Neutrophil (primary cell): Measurements from ENCODE around the gene HOXB9.

Source experiments
- H3K27ac ChIP-seq: fragments of 200-600 bp; sonication (generic); 2 replicates; pipeline ENCODE4 v1.5.1; 2016; ENCODE audit warnings: mild to moderate bottlenecking, moderate library complexity
- H3K27me3 ChIP-seq: fragments of 200-600 bp; sonication (generic); 2 replicates; pipeline ENCODE4 v1.6.0; 2016; ENCODE audit warnings: mild to moderate bottlenecking
- H3K36me3 ChIP-seq: fragments of 200-600 bp; sonication (generic); 2 replicates; pipeline ENCODE4 v1.5.1; 2017
- H3K4me1 ChIP-seq, 2 experiments: fragments of 200-600 bp in 1 of 2; sonication (generic) in 1 of 2; 1 replicate in 1 of 2; 2 replicates in 1 of 2; pipeline versions ENCODE4 v1.5.1 to v1.6.1; 2013 to 2016; ENCODE audit warnings: low read depth in 1 of 2, low read length in 1 of 2, mild to moderate bottlenecking in 1 of 2, moderate library complexity in 1 of 2; ENCODE audit not compliant: control insufficient read depth in 1 of 2, insufficient read depth in 1 of 2
- H3K4me3 ChIP-seq, 2 experiments: fragments of 200-600 bp in 1 of 2; sonication (generic) in 1 of 2; 1 replicate in 1 of 2; 2 replicates in 1 of 2; pipeline ENCODE4 v1.5.1; 2013 to 2016; ENCODE audit warnings: low read depth in 1 of 2, low read length in 1 of 2, mild to moderate bottlenecking in 1 of 2, moderate library complexity in 1 of 2
- H3K9me3 ChIP-seq: fragments of 200-600 bp; sonication (generic); 2 replicates; pipeline ENCODE4 v1.5.1; 2016
- TF ChIP-seq, protein P1 (sequence below): fragments of 200-600 bp; sonication (generic); IDR thresholded peaks from 2 replicates; pipeline ENCODE4 v1.5.1; 2016; ENCODE audit warnings: antibody characterized with exemption

Gene HOXB9

DNA sequence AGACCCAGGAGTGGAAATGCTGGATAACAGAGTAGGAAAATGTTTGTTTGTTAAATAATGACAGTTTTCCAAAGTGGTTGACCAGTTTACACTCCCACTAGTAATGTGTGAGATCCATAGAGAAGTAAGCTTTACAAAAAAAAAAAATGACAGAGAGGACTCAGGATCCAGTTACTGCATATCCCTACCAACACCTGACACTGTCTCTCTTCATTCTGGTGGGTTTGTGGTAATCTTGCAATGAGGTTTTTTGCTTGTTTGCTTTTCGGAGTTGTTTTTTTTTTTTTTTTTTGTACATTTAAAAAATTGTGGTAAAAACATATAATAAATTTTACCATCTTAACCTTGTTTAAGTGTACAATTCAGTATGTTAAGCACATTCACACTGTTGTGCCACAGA lies 23.6 kb upstream of the HOXB9 start:
- peaks cover 92% of the 10 kb centered on the region for H3K27me3 ChIP-seq
- H3K36me3 ChIP-seq = no peaks in the 10 kb centered on the region
- H3K4me1 ChIP-seq = peaks cover 0 to 7% of the 10 kb centered on the region in 2 experiments
- TF ChIP-seq, protein P1, sequence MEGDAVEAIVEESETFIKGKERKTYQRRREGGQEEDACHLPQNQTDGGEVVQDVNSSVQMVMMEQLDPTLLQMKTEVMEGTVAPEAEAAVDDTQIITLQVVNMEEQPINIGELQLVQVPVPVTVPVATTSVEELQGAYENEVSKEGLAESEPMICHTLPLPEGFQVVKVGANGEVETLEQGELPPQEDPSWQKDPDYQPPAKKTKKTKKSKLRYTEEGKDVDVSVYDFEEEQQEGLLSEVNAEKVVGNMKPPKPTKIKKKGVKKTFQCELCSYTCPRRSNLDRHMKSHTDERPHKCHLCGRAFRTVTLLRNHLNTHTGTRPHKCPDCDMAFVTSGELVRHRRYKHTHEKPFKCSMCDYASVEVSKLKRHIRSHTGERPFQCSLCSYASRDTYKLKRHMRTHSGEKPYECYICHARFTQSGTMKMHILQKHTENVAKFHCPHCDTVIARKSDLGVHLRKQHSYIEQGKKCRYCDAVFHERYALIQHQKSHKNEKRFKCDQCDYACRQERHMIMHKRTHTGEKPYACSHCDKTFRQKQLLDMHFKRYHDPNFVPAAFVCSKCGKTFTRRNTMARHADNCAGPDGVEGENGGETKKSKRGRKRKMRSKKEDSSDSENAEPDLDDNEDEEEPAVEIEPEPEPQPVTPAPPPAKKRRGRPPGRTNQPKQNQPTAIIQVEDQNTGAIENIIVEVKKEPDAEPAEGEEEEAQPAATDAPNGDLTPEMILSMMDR = no peak
- H3K27ac ChIP-seq = no peak overlapping the region
- H3K9me3 ChIP-seq = no peaks in the 10 kb centered on the region
- H3K4me3 ChIP-seq = no peak overlapping the region

DNA sequence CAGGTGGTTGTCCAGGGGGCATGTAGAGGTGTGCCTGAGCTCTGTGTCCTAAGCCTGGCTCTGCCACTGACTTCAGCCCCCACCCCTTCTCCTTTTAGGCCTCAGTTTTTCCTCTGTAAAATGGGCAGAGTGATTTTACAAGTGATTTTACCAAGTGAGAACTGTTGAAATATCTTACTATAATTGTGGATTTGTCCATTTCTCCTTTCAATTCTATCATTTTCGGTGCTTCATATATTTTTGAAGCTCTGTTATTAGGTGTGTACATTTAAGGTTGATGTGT lies 21.7 kb upstream of the HOXB9 start:
- H3K27ac ChIP-seq = no peak overlapping the region
- H3K27me3 ChIP-seq = peaks cover 97% of the 10 kb centered on the region
- no peaks in the 10 kb centered on the region for H3K9me3 ChIP-seq
- peaks cover 0 to 7% of the 10 kb centered on the region in 2 experiments for H3K4me1 ChIP-seq
- TF ChIP-seq, protein P1 = no peak
- H3K36me3 ChIP-seq = no peaks in the 10 kb centered on the region
- H3K4me3 ChIP-seq = no peak overlapping the region

DNA sequence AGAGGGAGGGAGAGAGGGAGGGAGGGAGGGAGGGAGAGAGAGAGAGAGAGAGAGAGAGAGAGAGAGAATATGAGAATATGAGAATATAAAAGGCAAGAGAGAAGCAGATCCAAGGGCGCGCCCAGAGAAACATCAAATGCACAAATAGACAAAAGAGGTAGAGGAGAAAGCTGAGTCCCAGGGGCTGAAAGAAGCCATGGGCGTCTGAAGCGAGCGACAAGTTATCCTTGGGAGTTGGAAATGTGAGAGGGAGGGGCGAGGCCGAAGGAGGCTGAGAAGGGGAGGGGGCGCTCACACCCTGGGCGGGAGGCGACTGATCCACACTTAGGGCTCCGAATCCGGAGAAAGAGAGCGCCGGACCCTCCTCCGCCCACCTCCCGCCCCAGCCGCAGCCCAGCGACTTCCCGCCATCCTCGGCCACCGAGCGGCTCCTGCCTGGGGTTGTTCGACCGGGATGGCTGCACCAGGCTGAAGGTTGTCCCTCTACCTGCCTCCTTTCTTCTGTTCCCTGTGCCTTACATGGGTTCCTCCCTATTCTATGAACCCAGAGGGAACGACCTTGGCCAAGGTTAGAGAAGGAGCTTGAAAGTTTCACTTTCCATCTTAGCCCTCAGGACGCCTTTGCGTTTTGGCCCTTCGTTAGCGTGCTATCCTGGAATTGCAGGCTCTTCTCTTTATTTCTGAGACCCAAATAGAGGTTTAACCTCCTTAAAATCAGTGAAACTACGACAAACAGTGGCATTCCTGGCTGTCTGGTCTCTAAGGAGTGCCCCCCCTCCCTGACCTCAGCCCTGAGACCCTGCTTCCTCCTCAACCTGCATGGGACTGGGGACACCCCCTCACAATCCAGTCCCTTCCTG lies 21.2 kb upstream of the HOXB9 start:
- Histone ChIP-seq H3K4me3 (no peak overlapping the region), H3K4me1 (peaks cover 0 to 7% of the 10 kb centered on the region in 2 experiments), H3K27me3 (peaks cover 98% of the 10 kb centered on the region), H3K9me3 (no peaks in the 10 kb centered on the region), H3K36me3 (no peaks in the 10 kb centered on the region), H3K27ac (no peak overlapping the region)
- TF ChIP-seq, protein P1 = no peak

DNA sequence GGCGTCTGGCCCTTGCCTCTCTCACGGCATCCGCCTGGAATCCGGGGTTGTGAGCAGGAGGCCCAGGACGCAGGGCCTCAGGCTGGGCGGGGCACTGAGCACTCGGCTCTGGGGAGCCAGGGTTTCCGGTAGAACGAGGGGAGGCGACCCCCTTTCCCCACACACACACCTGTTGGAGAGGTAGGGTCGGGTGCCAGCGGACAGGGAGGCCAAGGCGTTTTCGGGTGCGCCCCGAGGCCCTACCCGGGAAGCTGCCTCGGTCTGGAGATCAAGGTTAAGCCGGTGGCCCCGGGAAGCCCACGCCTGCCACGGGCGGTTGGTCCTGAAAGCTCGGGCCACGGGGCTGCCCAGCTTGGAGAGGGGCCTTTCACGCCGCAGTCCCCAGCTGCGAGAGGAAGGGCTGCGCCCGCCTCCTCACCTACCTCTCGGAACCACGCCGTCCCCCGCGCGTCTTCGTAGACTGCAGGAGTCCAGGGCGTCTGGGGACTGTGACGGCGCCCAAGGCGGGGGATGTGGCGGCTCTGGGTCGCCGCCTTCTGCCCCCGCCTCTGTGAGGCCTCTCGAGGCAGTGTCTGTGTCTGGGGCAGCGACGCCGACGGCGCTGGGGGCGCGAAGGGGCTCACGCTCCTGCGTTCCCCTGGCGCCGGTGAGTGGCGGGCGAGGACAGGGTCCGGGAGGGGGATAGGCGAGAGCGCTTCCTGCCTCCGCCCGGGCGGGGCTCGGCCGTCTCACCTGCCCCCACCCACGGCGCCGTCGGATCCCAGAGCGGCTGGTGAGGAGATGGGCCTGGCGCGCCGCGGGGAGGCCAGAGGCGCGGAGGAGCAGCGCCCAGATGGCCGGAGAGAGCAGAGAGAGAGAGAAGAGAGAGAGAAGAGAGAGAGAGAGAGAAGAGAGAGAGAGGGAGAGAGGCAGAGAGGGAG lies 20.3 kb upstream of the HOXB9 start:
- Histone ChIP-seq H3K27ac (no peak overlapping the region), H3K4me1 (peaks cover 0 to 7% of the 10 kb centered on the region in 2 experiments), H3K9me3 (no peaks in the 10 kb centered on the region), H3K27me3 (peaks cover 98% of the 10 kb centered on the region), H3K4me3 (no peak overlapping the region), H3K36me3 (no peaks in the 10 kb centered on the region)
- TF ChIP-seq, protein P1 = no peak

DNA sequence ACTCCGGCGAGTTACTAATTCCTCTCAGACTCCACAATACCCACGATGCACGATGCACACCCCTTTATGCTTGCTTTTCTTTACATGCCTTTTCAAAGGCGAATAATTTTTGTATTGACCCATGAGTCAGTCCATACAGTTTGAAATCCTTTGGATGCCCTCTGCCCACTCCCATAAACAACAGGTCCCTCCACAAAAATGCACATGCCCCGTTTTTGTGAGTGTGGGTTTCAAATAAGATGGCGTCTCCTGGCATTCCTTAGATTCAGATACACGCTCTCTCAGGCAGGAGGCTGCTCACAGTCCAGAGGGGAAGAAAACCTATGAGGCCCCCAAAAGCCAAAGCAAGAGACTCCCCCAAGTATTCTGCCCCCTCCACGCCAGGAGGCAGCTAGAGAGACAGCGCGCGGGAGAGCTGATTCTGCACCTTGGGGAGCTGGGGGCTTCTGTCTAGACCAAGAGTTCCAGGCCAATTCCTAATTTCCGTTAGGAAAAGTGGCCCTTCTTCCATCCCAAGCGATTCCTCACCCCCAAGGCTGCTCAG lies 19.6 kb upstream of the HOXB9 start:
- H3K36me3 ChIP-seq = no peaks in the 10 kb centered on the region
- H3K4me3 ChIP-seq = no peak overlapping the region
- H3K9me3 ChIP-seq = no peaks in the 10 kb centered on the region
- H3K4me1 ChIP-seq = peaks cover 0 to 7% of the 10 kb centered on the region in 2 experiments
- no peak overlapping the region for H3K27ac ChIP-seq
- TF ChIP-seq, protein P1 = no peak
- H3K27me3 ChIP-seq = peaks cover 100% of the 10 kb centered on the region
